Activated naive CD8-positive, alpha-beta T cell treated with anti-CD3 and anti-CD28 coated beads, Interleukin-2, amount 10 ng/mL, durations not matched to agents 7 days and 5 days (primary cell): ENCODE measurements around the gene KDM3B. TPM values are rescaled to one million over a fixed set of nuclear protein-coding genes. Genes with fewer than 3 reads are reported as not detected.

Experiments used
- ATAC-seq: fragments of 150-1000 bp; cut with Tn5 transposase; one replicate; pipeline ENCODE4 v1.10.0; 2021; ENCODE audit warnings: low read depth, moderate library complexity
- POLR2A ChIA-PET: fragments of 350-600 bp; sonication (Branson Sonifier 250); formaldehyde crosslinking; loops from one replicate; lab custom pipeline; 2021; ENCODE audit warnings: antibody characterized with exemption; lab: Charles Lee
- DNase-seq: peaks from one replicate; pipeline ENCODE4 v3.0.0; 2021
- H3K27ac Mint-ChIP-seq: one replicate; pipeline ENCODE4 v1.8.0; 2022; ENCODE audit warnings: mild to moderate bottlenecking, mixed read lengths
- H3K27me3 Mint-ChIP-seq: one replicate; pipeline ENCODE4 v1.8.0; 2022; ENCODE audit warnings: mild to moderate bottlenecking, moderate library complexity, mixed read lengths
- H3K36me3 Mint-ChIP-seq: one replicate; pipeline ENCODE4 v1.8.0; 2021; ENCODE audit warnings: mild to moderate bottlenecking, mixed read lengths
- H3K4me1 Mint-ChIP-seq: one replicate; pipeline ENCODE4 v1.8.0; 2021; ENCODE audit warnings: mixed read lengths
- H3K4me3 Mint-ChIP-seq: one replicate; pipeline ENCODE4 v1.8.0; 2022; ENCODE audit warnings: mild to moderate bottlenecking, moderate library complexity, mixed read lengths
- H3K9me3 Mint-ChIP-seq: one replicate; pipeline ENCODE4 v1.8.0; 2021; ENCODE audit warnings: mixed read lengths
- total RNA-seq, 2 experiments: library from RNA; stranded (reverse); gene quantifications; one replicate each; pipeline ENCODE4 v1.2.3, GENCODE V29; 2021

The KDM3B gene
- total RNA-seq, 2 experiments from 2014 or later = 63.0 to 70.8 TPM

DNA sequence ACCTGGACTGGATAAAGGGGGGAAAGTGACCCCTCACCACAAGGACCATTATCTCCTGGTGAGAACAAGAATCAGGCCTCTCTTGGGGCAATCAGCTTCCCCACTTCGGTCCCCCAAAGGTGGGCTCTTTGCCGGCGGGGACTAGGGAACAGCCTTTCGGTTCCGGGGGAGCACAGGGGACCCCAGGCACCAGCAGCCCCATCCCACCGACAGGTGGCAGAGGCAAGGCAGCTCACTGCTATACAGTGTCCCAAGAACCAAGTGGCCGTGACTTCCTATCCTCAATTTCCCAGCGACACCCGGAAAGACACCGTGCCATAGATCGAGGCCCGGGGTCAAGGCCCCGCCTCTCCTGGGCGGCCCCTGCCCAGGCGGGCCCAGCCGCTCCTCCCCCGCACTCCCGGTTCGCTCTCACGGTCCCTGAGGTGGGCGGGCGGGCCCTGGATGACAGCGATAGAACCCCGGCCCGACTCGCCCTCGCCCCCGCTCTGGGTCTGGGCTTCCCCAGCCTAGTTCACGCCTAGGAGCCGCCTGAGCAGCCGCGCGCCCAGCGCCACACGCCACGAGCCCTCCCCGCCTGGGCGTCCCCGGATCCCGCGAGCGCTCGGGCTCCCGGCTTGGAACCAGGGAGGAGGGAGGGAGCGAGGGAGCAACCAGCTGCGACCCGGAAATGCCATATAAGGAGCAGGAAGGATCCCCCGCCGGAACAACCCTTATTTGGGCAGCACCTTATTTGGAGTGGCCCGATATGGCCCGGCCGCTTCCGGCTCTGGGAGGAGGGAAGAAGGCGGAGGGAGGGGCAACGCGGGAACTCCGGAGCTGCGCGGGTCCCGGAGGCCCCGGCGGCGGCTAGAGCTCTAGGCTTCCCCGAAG is 112.1 kb downstream of the KDM3B start:
- peak; percentile 93 for DNase-seq
- Mint-ChIP-seq H3K4me3 (peak overlapping the region; percentile 84), H3K27me3 (peaks cover 13% of the 10 kb centered on the region), H3K4me1 (peaks cover 21% of the 10 kb centered on the region), H3K36me3 (peaks cover 5% of the 10 kb centered on the region), H3K9me3 (no peaks in the 10 kb centered on the region), H3K27ac (peak overlapping the region; percentile 95)
- peak; percentile 67 for ATAC-seq
- POLR2A ChIA-PET = interaction anchor here (0.6 to 3.6 kb wide), 21 partner anchors 8 to 877 kb away, joined by 3 to 56 read pairs (median 3); partner anchors contain the start of genes ETF1, FAM53C, HNRNPA0 and KDM3B

- POLR2A ChIA-PET = interaction anchor here (0.6 to 3.6 kb wide), 21 partner anchors 9 to 876 kb away, joined by 3 to 56 read pairs (median 4); partner anchors contain the start of genes ETF1, FAM53C, HNRNPA0 and HSPA9
- Mint-ChIP-seq H3K4me3 (peak within 1 kb of the TSS; percentile 84), H3K4me1 (peaks cover 15% of the 10 kb centered on the region), H3K27ac (peak within 1 kb of the TSS; percentile 95), H3K36me3 (peaks cover 5% of the 10 kb centered on the region), H3K9me3 (no peaks in the 10 kb centered on the region), H3K27me3 (peaks cover 13% of the 10 kb centered on the region)
- ATAC-seq (peak; percentile 55), DNase-seq (peak; percentile 78)
These were observed 113.0 kb downstream of the KDM3B start, which contains the start of gene EGR1 for GRCh38 chr5:138465261-138466124. TSS of gene EGR1 (plus strand) at chr5:138465479. CDS start at chr5:138465762, 283 bp downstream.

DNA sequence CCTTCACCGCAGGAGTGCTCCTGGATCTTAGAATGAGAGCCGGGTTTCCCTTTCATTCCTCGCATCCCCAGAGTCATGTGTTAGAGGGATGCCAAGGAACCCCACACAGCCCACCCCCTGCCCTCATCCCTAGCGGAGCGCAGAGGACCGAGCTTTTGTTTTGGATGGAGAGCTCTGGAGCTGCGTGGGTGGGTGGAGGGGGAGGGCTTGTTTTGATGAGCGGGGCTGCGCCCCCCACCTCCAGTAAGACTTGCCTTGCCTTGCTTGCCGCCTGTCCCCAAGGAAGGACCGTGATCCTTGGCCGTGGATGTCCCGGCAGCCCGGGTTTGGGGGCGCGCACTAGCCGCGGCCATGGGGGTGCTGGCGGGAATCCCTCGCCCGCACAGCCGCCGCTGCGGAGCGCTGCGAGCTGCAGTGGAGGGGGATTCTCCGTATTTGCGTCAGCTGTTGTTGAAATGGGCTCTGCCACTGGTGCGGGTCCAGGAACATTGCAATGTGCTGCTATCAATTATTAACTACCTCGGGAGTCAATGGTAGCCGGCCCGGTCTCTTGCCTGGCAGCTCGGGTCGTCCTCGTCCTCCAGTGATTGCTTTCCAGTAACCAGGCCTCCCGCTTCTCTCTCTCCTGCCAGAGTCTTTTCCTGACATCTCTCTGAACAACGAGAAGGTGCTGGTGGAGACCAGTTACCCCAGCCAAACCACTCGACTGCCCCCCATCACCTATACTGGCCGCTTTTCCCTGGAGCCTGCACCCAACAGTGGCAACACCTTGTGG is 113.8 kb downstream of the KDM3B start:
- POLR2A ChIA-PET = interaction anchor here (0.6 to 3.6 kb wide), 6 partner anchors 12 to 713 kb away, joined by 3 to 56 read pairs (median 6); partner anchors contain the start of genes ETF1, HNRNPA0 and HSPA9
- no peak for ATAC-seq
- Mint-ChIP-seq H3K27me3 (peaks cover 13% of the 10 kb centered on the region), H3K9me3 (no peaks in the 10 kb centered on the region), H3K4me3 (peak overlapping the region; percentile 84), H3K27ac (no peak overlapping the region), H3K36me3 (peaks cover 5% of the 10 kb centered on the region), H3K4me1 (peaks cover 10% of the 10 kb centered on the region)
- no peak for DNase-seq

GRCh38 chr5:138466900-138467710 is 114.6 kb downstream of the KDM3B start:
- H3K36me3 Mint-ChIP-seq = peaks cover 5% of the 10 kb centered on the region
- peak overlapping the region; percentile 63 for H3K4me3 Mint-ChIP-seq
- H3K4me1 Mint-ChIP-seq = peaks cover 10% of the 10 kb centered on the region
- POLR2A ChIA-PET = no interaction called here
- DNase-seq = no peak
- peaks cover 13% of the 10 kb centered on the region for H3K27me3 Mint-ChIP-seq
- no peak overlapping the region for H3K27ac Mint-ChIP-seq
- ATAC-seq = no peak
- no peaks in the 10 kb centered on the region for H3K9me3 Mint-ChIP-seq

DNA sequence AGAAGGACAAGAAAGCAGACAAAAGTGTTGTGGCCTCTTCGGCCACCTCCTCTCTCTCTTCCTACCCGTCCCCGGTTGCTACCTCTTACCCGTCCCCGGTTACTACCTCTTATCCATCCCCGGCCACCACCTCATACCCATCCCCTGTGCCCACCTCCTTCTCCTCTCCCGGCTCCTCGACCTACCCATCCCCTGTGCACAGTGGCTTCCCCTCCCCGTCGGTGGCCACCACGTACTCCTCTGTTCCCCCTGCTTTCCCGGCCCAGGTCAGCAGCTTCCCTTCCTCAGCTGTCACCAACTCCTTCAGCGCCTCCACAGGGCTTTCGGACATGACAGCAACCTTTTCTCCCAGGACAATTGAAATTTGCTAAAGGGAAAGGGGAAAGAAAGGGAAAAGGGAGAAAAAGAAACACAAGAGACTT is 115.2 kb downstream of the KDM3B start:
- no peak for DNase-seq
- ATAC-seq = no peak
- POLR2A ChIA-PET = no interaction called here
- Mint-ChIP-seq H3K27me3 (peaks cover 14% of the 10 kb centered on the region), H3K27ac (no peak overlapping the region), H3K9me3 (no peaks in the 10 kb centered on the region), H3K36me3 (peaks cover 5% of the 10 kb centered on the region), H3K4me1 (peaks cover 10% of the 10 kb centered on the region), H3K4me3 (peak overlapping the region; percentile 36)

DNA sequence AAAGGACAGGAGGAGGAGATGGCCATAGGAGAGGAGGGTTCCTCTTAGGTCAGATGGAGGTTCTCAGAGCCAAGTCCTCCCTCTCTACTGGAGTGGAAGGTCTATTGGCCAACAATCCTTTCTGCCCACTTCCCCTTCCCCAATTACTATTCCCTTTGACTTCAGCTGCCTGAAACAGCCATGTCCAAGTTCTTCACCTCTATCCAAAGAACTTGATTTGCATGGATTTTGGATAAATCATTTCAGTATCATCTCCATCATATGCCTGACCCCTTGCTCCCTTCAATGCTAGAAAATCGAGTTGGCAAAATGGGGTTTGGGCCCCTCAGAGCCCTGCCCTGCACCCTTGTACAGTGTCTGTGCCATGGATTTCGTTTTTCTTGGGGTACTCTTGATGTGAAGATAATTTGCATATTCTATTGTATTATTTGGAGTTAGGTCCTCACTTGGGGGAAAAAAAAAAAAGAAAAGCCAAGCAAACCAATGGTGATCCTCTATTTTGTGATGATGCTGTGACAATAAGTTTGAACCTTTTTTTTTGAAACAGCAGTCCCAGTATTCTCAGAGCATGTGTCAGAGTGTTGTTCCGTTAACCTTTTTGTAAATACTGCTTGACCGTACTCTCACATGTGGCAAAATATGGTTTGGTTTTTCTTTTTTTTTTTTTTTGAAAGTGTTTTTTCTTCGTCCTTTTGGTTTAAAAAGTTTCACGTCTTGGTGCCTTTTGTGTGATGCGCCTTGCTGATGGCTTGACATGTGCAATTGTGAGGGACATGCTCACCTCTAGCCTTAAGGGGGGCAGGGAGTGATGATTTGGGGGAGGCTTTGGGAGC is 115.9 kb downstream of the KDM3B start:
- DNase-seq (no peak), ATAC-seq (no peak)
- peaks cover 5% of the 10 kb centered on the region for H3K36me3 Mint-ChIP-seq
- peak overlapping the region; percentile 17 for H3K4me3 Mint-ChIP-seq
- peaks cover 18% of the 10 kb centered on the region for H3K27me3 Mint-ChIP-seq
- H3K9me3 Mint-ChIP-seq = no peaks in the 10 kb centered on the region
- H3K27ac Mint-ChIP-seq = no peak overlapping the region
- POLR2A ChIA-PET = interaction anchor here (0.6 to 0.9 kb wide), 2 partner anchors 9 to 242 kb away, joined by 3 to 6 read pairs; no protein-coding TSS in a partner anchor
- H3K4me1 Mint-ChIP-seq = peaks cover 10% of the 10 kb centered on the region

- H3K9me3 Mint-ChIP-seq = no peaks in the 10 kb centered on the region
- H3K27me3 Mint-ChIP-seq = peaks cover 18% of the 10 kb centered on the region
- H3K27ac Mint-ChIP-seq = no peak overlapping the region
- peaks cover 5% of the 10 kb centered on the region for H3K36me3 Mint-ChIP-seq
- no peak for DNase-seq
- POLR2A ChIA-PET = interaction anchor here (0.6 to 0.9 kb wide), 2 partner anchors 9 to 243 kb away, joined by 3 to 6 read pairs; no protein-coding TSS in a partner anchor
- H3K4me1 Mint-ChIP-seq = peaks cover 9% of the 10 kb centered on the region
- no peak overlapping the region for H3K4me3 Mint-ChIP-seq
- ATAC-seq = no peak
These were observed 116.6 kb downstream of the KDM3B start for GRCh38 chr5:138468966-138469539.

GRCh38 chr5:138469540-138470321 is 117.2 kb downstream of the KDM3B start:
- Mint-ChIP-seq H3K27ac (no peak overlapping the region), H3K4me3 (no peak overlapping the region), H3K36me3 (peaks cover 5% of the 10 kb centered on the region), H3K9me3 (no peaks in the 10 kb centered on the region), H3K4me1 (peaks cover 9% of the 10 kb centered on the region), H3K27me3 (peaks cover 18% of the 10 kb centered on the region)
- no peak for ATAC-seq
- POLR2A ChIA-PET = interaction anchor here (0.9 kb wide), 1 partner anchor 10 kb away, joined by 3 read pairs; no protein-coding TSS in a partner anchor
- no peak for DNase-seq

GRCh38 chr5:138470322-138471051 is 118.0 kb downstream of the KDM3B start:
- Mint-ChIP-seq H3K4me1 (peaks cover 9% of the 10 kb centered on the region), H3K27ac (no peak overlapping the region), H3K27me3 (peaks cover 18% of the 10 kb centered on the region), H3K9me3 (no peaks in the 10 kb centered on the region), H3K4me3 (no peak overlapping the region), H3K36me3 (peaks cover 5% of the 10 kb centered on the region)
- ATAC-seq (no peak), DNase-seq (no peak)
- POLR2A ChIA-PET = interaction anchor here (0.5 kb wide), 1 partner anchor 23 kb away, joined by 3 read pairs; no protein-coding TSS in a partner anchor

GRCh38 chr5:138471052-138471361 is 118.5 kb downstream of the KDM3B start:
- H3K4me1 Mint-ChIP-seq = peaks cover 9% of the 10 kb centered on the region
- H3K36me3 Mint-ChIP-seq = peaks cover 5% of the 10 kb centered on the region
- H3K27me3 Mint-ChIP-seq = peaks cover 18% of the 10 kb centered on the region
- H3K27ac Mint-ChIP-seq = no peak overlapping the region
- no peaks in the 10 kb centered on the region for H3K9me3 Mint-ChIP-seq
- POLR2A ChIA-PET = no interaction called here
- ATAC-seq (no peak), DNase-seq (no peak)
- H3K4me3 Mint-ChIP-seq = no peak overlapping the region
